Activated CD4-positive, alpha-beta T cell treated with anti-CD3 and anti-CD28 coated beads, Interleukin-2, amount 10 ng/mL, durations not matched to agents 24 days and 14 days (primary cell): ENCODE results near the gene RUSC2. TPM values are rescaled to one million over a fixed set of nuclear protein-coding genes. Genes with fewer than 3 reads are reported as not detected.
"Not testable (repeated sequence)": the region's sequence is repeated elsewhere in the genome, so short reads cannot be mapped to it uniquely, and the experiment has no call there.

Experiments used
- DNase-seq: peaks from one replicate; pipeline ENCODE4 v3.0.0; 2022
- H3K27ac Mint-ChIP-seq: one replicate; pipeline ENCODE4 v1.8.0; 2022; ENCODE audit warnings: mild to moderate bottlenecking, mixed read lengths
- H3K27me3 Mint-ChIP-seq: one replicate; pipeline ENCODE4 v1.8.0; 2022; ENCODE audit warnings: mixed read lengths
- H3K36me3 Mint-ChIP-seq: one replicate; pipeline ENCODE4 v1.8.0; 2022; ENCODE audit warnings: low read depth, mild to moderate bottlenecking, mixed read lengths
- H3K4me1 Mint-ChIP-seq: one replicate; pipeline ENCODE4 v1.8.0; 2021; ENCODE audit warnings: mixed read lengths
- H3K4me3 Mint-ChIP-seq: one replicate; pipeline ENCODE4 v1.8.0; 2022; ENCODE audit warnings: mild to moderate bottlenecking, moderate library complexity, mixed read lengths
- H3K9me3 Mint-ChIP-seq: one replicate; pipeline ENCODE4 v1.8.0; 2021; ENCODE audit warnings: mixed read lengths
- intact Hi-C: fragments of 100-400 bp; cut with micrococcal nuclease; formaldehyde crosslinking; loops from one replicate; pipeline ENCODE4 v1.15.1; 2023
- total RNA-seq: library from RNA; stranded (reverse); gene quantifications from 2 replicates; pipeline ENCODE4 v1.2.3, GENCODE V29; 2022

Gene RUSC2
- total RNA-seq, 1 donor from 2014 or later, result 6.9 TPM

- no peaks in the 10 kb centered on the region for H3K36me3 Mint-ChIP-seq
- H3K9me3 Mint-ChIP-seq, result no peaks in the 10 kb centered on the region
- no peak overlapping the region for H3K27ac Mint-ChIP-seq
- H3K27me3 Mint-ChIP-seq, result no peaks in the 10 kb centered on the region
- intact Hi-C loops, result no loop called here
- no peak overlapping the region for H3K4me3 Mint-ChIP-seq
- no peak for DNase-seq
- H3K4me1 Mint-ChIP-seq, result no peaks in the 10 kb centered on the region
Observed at GRCh38 chr9:35519692-35520363, 29.9 kb downstream of the RUSC2 start.

GRCh38 chr9:35520364-35520710 is 30.4 kb downstream of the RUSC2 start:
- intact Hi-C loops, result no loop called here
- no peak overlapping the region for H3K27ac Mint-ChIP-seq
- H3K36me3 Mint-ChIP-seq, result no peaks in the 10 kb centered on the region
- H3K4me1 Mint-ChIP-seq, result no peaks in the 10 kb centered on the region
- no peaks in the 10 kb centered on the region for H3K27me3 Mint-ChIP-seq
- H3K9me3 Mint-ChIP-seq, result no peaks in the 10 kb centered on the region
- no peak overlapping the region for H3K4me3 Mint-ChIP-seq
- DNase-seq, result no peak

- DNase-seq, result no peak
- Mint-ChIP-seq H3K4me3 (no peak overlapping the region), H3K4me1 (no peaks in the 10 kb centered on the region), H3K9me3 (no peaks in the 10 kb centered on the region), H3K27ac (no peak overlapping the region), H3K36me3 (no peaks in the 10 kb centered on the region), H3K27me3 (no peaks in the 10 kb centered on the region)
- intact Hi-C loops, result no loop called here
Observed at GRCh38 chr9:35521708-35522107, 31.8 kb downstream of the RUSC2 start.

GRCh38 chr9:35522187-35522586 is 32.3 kb downstream of the RUSC2 start:
- DNase-seq, result no peak
- no peak overlapping the region for H3K4me3 Mint-ChIP-seq
- H3K9me3 Mint-ChIP-seq, result no peaks in the 10 kb centered on the region
- intact Hi-C loops, result no loop called here
- no peaks in the 10 kb centered on the region for H3K27me3 Mint-ChIP-seq
- H3K36me3 Mint-ChIP-seq, result no peaks in the 10 kb centered on the region
- H3K27ac Mint-ChIP-seq, result no peak overlapping the region
- H3K4me1 Mint-ChIP-seq, result no peaks in the 10 kb centered on the region

GRCh38 chr9:35522700-35523099 is 32.8 kb downstream of the RUSC2 start:
- intact Hi-C loops, result no loop called here

GRCh38 chr9:35523556-35523955 is 33.6 kb downstream of the RUSC2 start:
- intact Hi-C loops, H3K27me3 Mint-ChIP-seq, H3K4me1 Mint-ChIP-seq, H3K36me3 Mint-ChIP-seq, H3K9me3 Mint-ChIP-seq, DNase-seq, H3K4me3 Mint-ChIP-seq, H3K27ac Mint-ChIP-seq: not testable (repeated sequence)

More at GRCh38 chr9:35522700-35523099, 32.8 kb downstream of the RUSC2 start:
- H3K27ac Mint-ChIP-seq, result no peak overlapping the region
- H3K27me3 Mint-ChIP-seq, result no peaks in the 10 kb centered on the region
- no peaks in the 10 kb centered on the region for H3K36me3 Mint-ChIP-seq
- no peaks in the 10 kb centered on the region for H3K9me3 Mint-ChIP-seq
- no peaks in the 10 kb centered on the region for H3K4me1 Mint-ChIP-seq
- DNase-seq, result no peak
- no peak overlapping the region for H3K4me3 Mint-ChIP-seq

- Mint-ChIP-seq H3K27ac (no peak overlapping the region), H3K36me3 (no peaks in the 10 kb centered on the region), H3K4me3 (no peak overlapping the region), H3K9me3 (no peaks in the 10 kb centered on the region), H3K4me1 (peaks cover 1% of the 10 kb centered on the region), H3K27me3 (no peaks in the 10 kb centered on the region)
- no peak for DNase-seq
- intact Hi-C loops, result no loop called here
Observed at GRCh38 chr9:35526087-35526801, 36.3 kb downstream of the RUSC2 start.

- H3K36me3 Mint-ChIP-seq, result no peaks in the 10 kb centered on the region
- H3K9me3 Mint-ChIP-seq, result no peaks in the 10 kb centered on the region
- DNase-seq, result no peak
- H3K4me1 Mint-ChIP-seq, result peaks cover 4% of the 10 kb centered on the region
- H3K27me3 Mint-ChIP-seq, result no peaks in the 10 kb centered on the region
- H3K27ac Mint-ChIP-seq, result no peak overlapping the region
- intact Hi-C loops, result no loop called here
- no peak overlapping the region for H3K4me3 Mint-ChIP-seq
Observed at GRCh38 chr9:35529161-35529823, 39.4 kb downstream of the RUSC2 start.

GRCh38 chr9:35533398-35533797 is 43.5 kb downstream of the RUSC2 start:
- intact Hi-C loops, result no loop called here
- Mint-ChIP-seq H3K4me1 (peaks cover 4% of the 10 kb centered on the region), H3K27ac (no peak overlapping the region), H3K9me3 (peaks cover 4% of the 10 kb centered on the region), H3K36me3 (no peaks in the 10 kb centered on the region), H3K27me3 (no peaks in the 10 kb centered on the region), H3K4me3 (no peak overlapping the region)
- DNase-seq, result no peak

GRCh38 chr9:35534921-35535320 is 45.0 kb downstream of the RUSC2 start:
- DNase-seq, H3K27me3 Mint-ChIP-seq, intact Hi-C loops, H3K4me3 Mint-ChIP-seq, H3K27ac Mint-ChIP-seq, H3K9me3 Mint-ChIP-seq, H3K4me1 Mint-ChIP-seq, H3K36me3 Mint-ChIP-seq: not testable (repeated sequence)

- intact Hi-C loops, result no loop called here
- Mint-ChIP-seq H3K27me3 (peaks cover 3% of the 10 kb centered on the region), H3K36me3 (no peaks in the 10 kb centered on the region), H3K27ac (no peak overlapping the region), H3K4me3 (no peak overlapping the region), H3K4me1 (no peaks in the 10 kb centered on the region), H3K9me3 (peaks cover 4% of the 10 kb centered on the region)
- DNase-seq, result no peak
Observed at GRCh38 chr9:35537913-35538312, 48.0 kb downstream of the RUSC2 start.

GRCh38 chr9:35538361-35539234 is 48.7 kb downstream of the RUSC2 start:
- no peak overlapping the region for H3K4me3 Mint-ChIP-seq
- H3K27me3 Mint-ChIP-seq, result peaks cover 3% of the 10 kb centered on the region
- H3K9me3 Mint-ChIP-seq, result peaks cover 4% of the 10 kb centered on the region
- intact Hi-C loops, result no loop called here
- DNase-seq, result no peak
- H3K4me1 Mint-ChIP-seq, result no peaks in the 10 kb centered on the region
- no peak overlapping the region for H3K27ac Mint-ChIP-seq
- no peaks in the 10 kb centered on the region for H3K36me3 Mint-ChIP-seq
